Activated naive CD8-positive, alpha-beta T cell (primary cell): ENCODE measurements around the gene MRPL50.
"Not testable (repeated sequence)": the region's sequence is repeated elsewhere in the genome, so short reads cannot be mapped to it uniquely, and the experiment has no call there.

ENCODE experiments used
- H3K27ac Mint-ChIP-seq: one replicate; pipeline ENCODE4 v1.8.0; 2021; ENCODE audit warnings: mixed read lengths
- H3K27me3 Mint-ChIP-seq: one replicate; pipeline ENCODE4 v1.8.0; 2021; ENCODE audit warnings: mixed read lengths
- H3K36me3 Mint-ChIP-seq: one replicate; pipeline ENCODE4 v1.8.0; 2021; ENCODE audit warnings: mixed read lengths
- H3K4me1 Mint-ChIP-seq: one replicate; pipeline ENCODE4 v1.8.0; 2021; ENCODE audit warnings: low read depth, mixed read lengths
- H3K4me3 Mint-ChIP-seq: one replicate; pipeline ENCODE4 v1.8.0; 2021; ENCODE audit warnings: mild to moderate bottlenecking, mixed read lengths
- H3K9me3 Mint-ChIP-seq: one replicate; pipeline ENCODE4 v1.8.0; 2021; ENCODE audit warnings: low read depth, mixed read lengths

Gene MRPL50

GRCh38 chr9:101399643-101399970 lies 1.2 kb upstream of the MRPL50 start:
- Mint-ChIP-seq H3K27me3 (no peaks in the 10 kb centered on the region), H3K4me1 (peaks cover 65% of the 10 kb centered on the region), H3K4me3 (peak overlapping the region; percentile 98), H3K36me3 (peaks cover 57% of the 10 kb centered on the region), H3K9me3 (peaks cover 13% of the 10 kb centered on the region), H3K27ac (peak overlapping the region; percentile 78)

DNA sequence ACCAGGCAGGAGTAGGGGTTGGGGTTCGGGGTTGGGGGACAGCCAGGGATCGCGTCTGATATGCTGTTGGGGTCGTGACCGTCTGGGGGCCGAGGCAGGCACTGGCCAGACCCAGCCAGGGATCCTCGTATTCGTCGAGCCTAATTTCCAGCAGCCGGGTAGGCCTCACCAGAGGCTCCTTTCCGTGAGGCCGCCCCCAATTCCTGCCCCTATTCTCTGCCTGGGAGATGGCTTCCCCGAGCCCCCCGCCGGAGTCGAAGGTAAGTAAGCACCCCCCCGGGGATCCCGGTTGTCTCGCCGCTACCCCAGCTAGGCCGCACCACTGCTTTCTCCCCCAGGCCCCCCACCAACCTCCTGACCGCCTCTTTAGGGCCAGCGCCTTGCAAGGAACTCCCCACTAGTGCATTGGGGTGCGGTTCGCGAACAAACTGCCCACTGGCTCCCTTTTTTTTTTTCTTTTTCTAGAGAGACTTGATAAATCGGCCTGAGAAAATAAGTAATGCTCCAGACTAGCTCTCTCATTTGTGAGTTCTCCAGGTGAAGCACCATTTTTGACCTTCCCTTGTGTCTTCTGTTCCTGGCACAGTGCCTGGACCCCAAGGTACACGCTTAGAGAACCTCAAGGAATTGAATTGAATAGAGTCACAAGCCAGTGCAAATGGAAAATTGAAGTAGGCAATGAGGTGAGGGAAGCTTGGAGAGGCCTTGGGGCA lies 668 bp upstream of the MRPL50 start:
- Mint-ChIP-seq H3K27ac (peak overlapping the region; percentile 99), H3K4me1 (peaks cover 71% of the 10 kb centered on the region), H3K27me3 (no peaks in the 10 kb centered on the region), H3K4me3 (peak overlapping the region; percentile 98), H3K36me3 (peaks cover 56% of the 10 kb centered on the region), H3K9me3 (peaks cover 13% of the 10 kb centered on the region)

DNA sequence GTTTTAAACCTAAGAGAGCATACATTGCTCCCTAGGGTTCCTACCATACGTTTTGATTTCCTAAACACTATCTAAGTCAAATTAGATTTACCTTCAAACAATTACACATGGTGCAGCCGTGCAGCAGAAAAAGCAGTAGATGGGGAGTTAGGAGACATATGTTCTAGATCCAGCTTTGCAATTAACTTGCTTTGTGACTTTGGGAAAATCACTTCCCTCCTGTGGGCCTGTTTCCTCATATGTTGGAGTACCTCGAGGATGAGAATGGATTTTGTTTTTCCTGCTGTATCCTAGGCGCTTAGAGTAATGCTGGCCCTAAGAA lies 711 bp downstream of the MRPL50 start:
- Mint-ChIP-seq H3K4me1 (peaks cover 70% of the 10 kb centered on the region), H3K27ac (peak overlapping the region; percentile 99), H3K27me3 (no peaks in the 10 kb centered on the region), H3K36me3 (peaks cover 47% of the 10 kb centered on the region), H3K9me3 (peaks cover 8% of the 10 kb centered on the region), H3K4me3 (peak overlapping the region; percentile 98)

DNA sequence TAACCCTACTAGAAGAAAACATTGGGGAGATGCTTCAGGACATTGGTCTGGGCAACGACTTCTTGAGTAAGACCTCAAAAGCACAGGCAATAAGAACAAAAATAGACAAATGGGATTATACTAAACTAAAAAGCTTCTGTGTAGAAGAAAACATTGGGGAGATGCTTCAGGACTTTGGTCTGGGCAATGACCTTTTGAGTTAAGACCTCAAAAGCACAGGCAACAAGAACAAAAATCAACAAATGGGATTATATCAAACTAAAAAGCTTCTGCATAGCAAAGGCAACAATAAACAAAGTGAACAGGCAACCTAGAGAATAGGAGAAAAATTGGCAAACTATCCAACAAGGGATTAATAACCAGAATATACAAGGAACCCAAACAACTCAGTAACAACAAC lies 3.7 kb downstream of the MRPL50 start:
- H3K4me3 Mint-ChIP-seq: peak overlapping the region; percentile 55
- peaks cover 59% of the 10 kb centered on the region for H3K4me1 Mint-ChIP-seq
- H3K36me3 Mint-ChIP-seq: peaks cover 32% of the 10 kb centered on the region

DNA sequence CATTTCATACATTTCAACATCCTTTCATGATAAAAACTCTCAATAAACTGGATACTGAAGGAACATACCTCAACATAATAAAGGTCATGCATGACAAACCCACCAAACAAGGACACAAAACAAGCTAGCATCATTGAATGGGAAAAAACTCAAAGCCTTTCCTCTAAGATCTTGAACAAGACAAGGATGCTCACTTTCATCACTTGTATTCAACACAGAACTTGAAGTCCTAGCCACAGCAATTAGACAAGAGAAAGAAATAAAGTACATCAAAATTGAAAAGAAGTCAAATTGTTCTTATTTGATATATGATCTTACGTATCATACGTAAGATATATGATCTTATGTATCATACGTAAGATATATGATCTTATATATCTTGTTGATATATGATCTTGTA lies 5.3 kb downstream of the MRPL50 start:
- Mint-ChIP-seq H3K9me3 (peaks cover 11% of the 10 kb centered on the region), H3K4me3 (peak overlapping the region; percentile 30), H3K4me1 (peaks cover 60% of the 10 kb centered on the region), H3K27me3 (no peaks in the 10 kb centered on the region), H3K36me3 (peaks cover 32% of the 10 kb centered on the region), H3K27ac (no peak overlapping the region)

More for the DNA sequence above, 3.7 kb downstream of the MRPL50 start:
- H3K27ac Mint-ChIP-seq: no peak overlapping the region
- peaks cover 11% of the 10 kb centered on the region for H3K9me3 Mint-ChIP-seq
- H3K27me3 Mint-ChIP-seq: no peaks in the 10 kb centered on the region

- peaks cover 24% of the 10 kb centered on the region for H3K36me3 Mint-ChIP-seq
- H3K4me3 Mint-ChIP-seq: no peak overlapping the region
- H3K27ac Mint-ChIP-seq: peak overlapping the region; percentile 23
- H3K9me3 Mint-ChIP-seq: peaks cover 14% of the 10 kb centered on the region
- peaks cover 29% of the 10 kb centered on the region for H3K4me1 Mint-ChIP-seq
- H3K27me3 Mint-ChIP-seq: no peaks in the 10 kb centered on the region
These were observed 9.9 kb downstream of the MRPL50 start for GRCh38 chr9:101388507-101388993.

DNA sequence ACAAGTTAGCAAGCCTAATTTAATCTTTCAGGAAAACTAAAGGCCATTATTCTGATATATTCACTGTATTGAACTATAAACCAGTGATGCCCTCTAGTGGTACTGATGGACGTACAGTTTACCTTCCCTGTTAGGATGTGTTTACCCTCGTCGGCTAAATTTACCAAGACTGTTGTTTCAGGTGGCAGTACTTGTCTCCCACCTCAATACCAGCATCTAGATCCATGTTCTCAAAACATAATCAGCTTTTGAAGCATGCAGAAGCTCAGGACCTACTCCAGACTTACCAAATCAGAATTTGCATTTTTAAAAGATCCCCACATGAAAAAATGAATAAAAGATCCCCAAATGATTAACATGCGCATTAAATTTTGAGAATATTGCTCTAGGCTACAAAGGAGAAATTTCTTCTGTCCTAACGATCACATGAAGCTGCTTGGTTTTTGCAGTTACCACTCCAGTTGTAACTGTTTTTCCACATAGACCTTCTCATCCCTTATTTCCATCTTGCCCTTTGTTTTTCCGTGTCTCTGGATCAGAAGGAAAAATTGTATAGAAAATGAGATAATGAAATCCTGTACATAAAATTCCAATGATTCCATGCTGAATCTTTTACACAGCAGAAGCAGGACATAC lies 10.4 kb downstream of the MRPL50 start:
- Mint-ChIP-seq H3K27ac (peak overlapping the region; percentile 23), H3K36me3 (peaks cover 22% of the 10 kb centered on the region), H3K9me3 (peaks cover 12% of the 10 kb centered on the region), H3K27me3 (no peaks in the 10 kb centered on the region), H3K4me1 (peaks cover 26% of the 10 kb centered on the region), H3K4me3 (no peak overlapping the region)

GRCh38 chr9:101384873-101385536 lies 13.4 kb downstream of the MRPL50 start, which contains the start of gene BAAT:
BAAT (minus strand) TSS chr9:101385006; CDS start chr9:101371404, 13,602 bp downstream.
- H3K9me3 Mint-ChIP-seq, H3K27ac Mint-ChIP-seq, H3K27me3 Mint-ChIP-seq, H3K4me1 Mint-ChIP-seq, H3K4me3 Mint-ChIP-seq: not testable (repeated sequence)
- peaks cover 11% of the 10 kb centered on the region for H3K36me3 Mint-ChIP-seq

DNA sequence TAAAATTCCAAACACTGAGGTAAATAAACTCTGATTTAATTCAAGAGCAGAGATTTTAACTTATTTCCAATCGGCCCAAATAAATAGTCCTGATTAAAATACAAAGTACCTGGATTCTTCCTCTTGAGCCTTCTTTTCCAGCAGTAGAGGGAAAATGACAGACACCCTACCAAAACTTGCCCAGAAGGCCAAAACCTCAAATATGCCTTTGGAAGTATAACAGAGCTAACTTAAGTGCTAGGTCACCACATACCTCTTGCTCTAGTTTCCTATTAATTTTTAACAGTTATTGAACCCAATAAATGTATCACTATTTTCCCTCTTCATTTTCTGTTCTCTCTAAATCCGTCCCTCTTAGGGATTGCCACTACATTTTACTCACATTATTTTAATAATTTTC lies 15.1 kb downstream of the MRPL50 start:
- peaks cover 11% of the 10 kb centered on the region for H3K36me3 Mint-ChIP-seq
- H3K27ac Mint-ChIP-seq: no peak overlapping the region
- peaks cover 7% of the 10 kb centered on the region for H3K9me3 Mint-ChIP-seq
- H3K27me3 Mint-ChIP-seq: no peaks in the 10 kb centered on the region
- H3K4me3 Mint-ChIP-seq: no peak overlapping the region
- peaks cover 6% of the 10 kb centered on the region for H3K4me1 Mint-ChIP-seq

DNA sequence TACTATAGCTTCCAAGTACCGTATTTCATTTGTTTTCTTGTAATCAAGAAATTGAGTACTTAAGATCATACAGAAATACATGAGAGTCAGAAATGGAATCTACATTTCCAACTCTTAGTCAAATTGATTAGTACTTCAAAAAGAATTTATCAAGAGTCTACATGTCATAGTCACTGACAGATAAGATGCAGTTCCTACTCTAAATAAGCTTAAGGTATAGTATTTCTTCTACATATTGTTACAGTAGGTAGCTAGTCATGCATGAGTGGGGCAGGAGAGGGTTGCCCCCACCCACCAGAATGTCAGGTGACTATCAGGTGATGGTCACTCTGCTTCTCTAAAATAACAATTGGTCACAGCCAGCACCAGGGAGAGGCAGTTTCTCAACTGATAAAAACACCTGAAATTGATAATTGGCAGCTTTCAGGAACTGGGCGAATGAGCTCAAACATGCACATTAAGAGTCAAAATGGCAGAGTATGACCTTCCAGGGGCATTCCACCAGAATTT lies 16.5 kb downstream of the MRPL50 start:
- Mint-ChIP-seq H3K4me3 (no peak overlapping the region), H3K27ac (no peak overlapping the region), H3K9me3 (peaks cover 7% of the 10 kb centered on the region), H3K27me3 (no peaks in the 10 kb centered on the region), H3K4me1 (no peaks in the 10 kb centered on the region), H3K36me3 (peaks cover 8% of the 10 kb centered on the region)

GRCh38 chr9:101381118-101381517 lies 17.3 kb downstream of the MRPL50 start:
- Mint-ChIP-seq H3K4me1 (no peaks in the 10 kb centered on the region), H3K27ac (no peak overlapping the region), H3K36me3 (peaks cover 8% of the 10 kb centered on the region), H3K4me3 (no peak overlapping the region), H3K27me3 (no peaks in the 10 kb centered on the region), H3K9me3 (peaks cover 7% of the 10 kb centered on the region)

DNA sequence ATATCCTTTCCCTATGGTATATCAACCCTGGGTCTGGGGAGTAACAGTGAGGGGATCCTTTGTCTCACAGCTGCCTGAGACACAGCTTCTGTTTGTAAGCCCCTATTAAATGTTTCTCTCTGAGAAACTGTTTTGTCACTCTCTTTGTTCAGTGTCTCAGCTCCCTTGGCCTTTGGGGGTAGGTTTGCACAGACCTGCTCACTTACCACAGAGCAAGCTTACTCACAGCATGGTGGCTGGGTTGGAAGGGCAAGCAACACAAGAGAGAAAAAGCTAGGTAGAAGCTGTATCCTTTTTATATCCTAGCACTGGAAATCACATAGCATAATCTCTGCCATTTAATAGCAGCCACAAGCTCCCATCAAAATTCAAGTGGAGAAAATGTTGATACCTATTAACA lies 18.1 kb downstream of the MRPL50 start:
- H3K36me3 Mint-ChIP-seq: peaks cover 6% of the 10 kb centered on the region

GRCh38 chr9:101376111-101376848 lies 22.1 kb downstream of the MRPL50 start:
- peaks cover 5% of the 10 kb centered on the region for H3K27me3 Mint-ChIP-seq
- no peaks in the 10 kb centered on the region for H3K9me3 Mint-ChIP-seq
- H3K27ac Mint-ChIP-seq: no peak overlapping the region
- H3K4me3 Mint-ChIP-seq: no peak overlapping the region
- H3K4me1 Mint-ChIP-seq: no peaks in the 10 kb centered on the region
- no peaks in the 10 kb centered on the region for H3K36me3 Mint-ChIP-seq

More for the DNA sequence above, 18.1 kb downstream of the MRPL50 start:
- Mint-ChIP-seq H3K27me3 (peaks cover 2% of the 10 kb centered on the region), H3K4me1 (no peaks in the 10 kb centered on the region), H3K27ac (no peak overlapping the region), H3K4me3 (no peak overlapping the region), H3K9me3 (peaks cover 7% of the 10 kb centered on the region)

- peaks cover 1% of the 10 kb centered on the region for H3K36me3 Mint-ChIP-seq
- peaks cover 8% of the 10 kb centered on the region for H3K27me3 Mint-ChIP-seq
- no peaks in the 10 kb centered on the region for H3K9me3 Mint-ChIP-seq
- H3K4me1 Mint-ChIP-seq: no peaks in the 10 kb centered on the region
- no peak overlapping the region for H3K4me3 Mint-ChIP-seq
- no peak overlapping the region for H3K27ac Mint-ChIP-seq
These were observed 22.9 kb downstream of the MRPL50 start for GRCh38 chr9:101375546-101375945.
